Peyer's patch (tissue), 4 donors: ENCODE data around the gene SERPINB8. TPM values are rescaled to one million over a fixed set of nuclear protein-coding genes. Genes with fewer than 3 reads are reported as not detected.
A peak's percentile ranks its signal among the peaks of the same experiment; 100 is the strongest.

ENCODE experiments used
- DNase-seq, 3 donors: peaks; one replicate each; pipeline ENCODE4 v3.0.0-alpha.2; 2017 to 2019
- H3K27ac ChIP-seq, 4 donors: fragments of 200-600 bp; sonication (generic); one replicate each; pipeline ENCODE4 v1.5.1; 2016 to 2019
- H3K27me3 ChIP-seq, 2 donors: fragments of 200-600 bp; sonication (generic); one replicate each; pipeline ENCODE4 v1.5.1; 2019
- H3K36me3 ChIP-seq, 3 donors: fragments of 200-600 bp; sonication (generic); one replicate each; pipeline ENCODE4 v1.5.1; 2016 to 2019
- H3K4me1 ChIP-seq, 4 donors: fragments of 200-600 bp; sonication (generic); one replicate each; pipeline ENCODE4 v1.5.1; 2016 to 2019
- H3K4me3 ChIP-seq, 4 donors: fragments of 200-600 bp; sonication (generic); 1 replicate in 3 of 4; 2 replicates in 1 of 4; pipeline ENCODE4 v1.5.1; 2016 to 2019; ENCODE audit warnings: mild to moderate bottlenecking in 1 of 4
- H3K9me3 ChIP-seq, 4 donors: fragments of 200-600 bp; sonication (generic); one replicate each; pipeline ENCODE4 v1.5.1; 2016 to 2019; ENCODE audit warnings: mild to moderate bottlenecking in 1 of 4
- CTCF ChIP-seq, 6 experiments: fragments of 450-650 bp in 4 of 6; fragments of 200-600 bp in 2 of 6; sonication (generic) in 1 of 6; IDR thresholded peaks; one replicate each; pipeline ENCODE4 v1.5.1; 2017 to 2019; ENCODE audit warnings: antibody characterized with exemption in 6 of 6, mild to moderate bottlenecking in 3 of 6, moderate library complexity in 1 of 6
- POLR2A ChIP-seq, 2 donors: fragments of 450-650 bp; IDR thresholded peaks; one replicate each; pipeline ENCODE4 v1.5.1; 2017; ENCODE audit warnings: antibody characterized with exemption in 2 of 2, mild to moderate bottlenecking in 2 of 2, moderate library complexity in 2 of 2
- total RNA-seq, 4 donors: library from RNA; depleted of rRNA; stranded (reverse); fragments of >200 nt; gene quantifications; one replicate each; pipeline ENCODE4 v1.1.0, GENCODE V29; 2016

Gene SERPINB8
- total RNA-seq, 4 donors from 2014 or later, result 6.6 to 20.2 (median 14.0) TPM

- no peaks in the 10 kb centered on the region for H3K4me1 ChIP-seq
- H3K4me3 ChIP-seq, result no peak overlapping the region
- H3K27me3 ChIP-seq, result no peaks in the 10 kb centered on the region
- DNase-seq, result no peak
- no peak overlapping the region for H3K27ac ChIP-seq
- no peaks in the 10 kb centered on the region for H3K9me3 ChIP-seq
- TF ChIP-seq POLR2A (IDR thresholded peaks at IDR 0.05), result no peak
- TF ChIP-seq CTCF (IDR thresholded peaks at IDR 0.05), result no peak
- no peaks in the 10 kb centered on the region for H3K36me3 ChIP-seq
Measured at GRCh38 chr18:63960891-63961290, 9.0 kb upstream of the SERPINB8 start.

- H3K36me3 ChIP-seq, result no peaks in the 10 kb centered on the region
- no peak for DNase-seq
- no peaks in the 10 kb centered on the region for H3K27me3 ChIP-seq
- TF ChIP-seq POLR2A (IDR thresholded peaks at IDR 0.05) (no peak), CTCF (IDR thresholded peaks at IDR 0.05) (no peak)
- H3K27ac ChIP-seq, result no peak overlapping the region
- H3K4me1 ChIP-seq, result no peaks in the 10 kb centered on the region
- no peak overlapping the region for H3K4me3 ChIP-seq
- H3K9me3 ChIP-seq, result no peaks in the 10 kb centered on the region
Measured at GRCh38 chr18:63961435-63961980, 8.4 kb upstream of the SERPINB8 start.

- Histone ChIP-seq H3K36me3 (no peaks in the 10 kb centered on the region), H3K4me1 (no peaks in the 10 kb centered on the region), H3K9me3 (no peaks in the 10 kb centered on the region), H3K4me3 (no peak overlapping the region), H3K27ac (no peak overlapping the region), H3K27me3 (no peaks in the 10 kb centered on the region)
- no peak for DNase-seq
- no peak for TF ChIP-seq CTCF (IDR thresholded peaks at IDR 0.05)
Measured at GRCh38 chr18:63962137-63962536, 7.7 kb upstream of the SERPINB8 start.

GRCh38 chr18:63963615-63964256, 6.1 kb upstream of the SERPINB8 start:
- Histone ChIP-seq H3K27me3 (no peaks in the 10 kb centered on the region), H3K36me3 (no peaks in the 10 kb centered on the region), H3K27ac (peak overlapping the region in 2 of 4 donors; percentile 59 to 81), H3K4me3 (no peak overlapping the region), H3K9me3 (no peaks in the 10 kb centered on the region), H3K4me1 (no peaks in the 10 kb centered on the region)
- TF ChIP-seq POLR2A (IDR thresholded peaks at IDR 0.05) (no peak), CTCF (IDR thresholded peaks at IDR 0.05) (peak; percentile 22 to 95 (median 84))
- peak; percentile 38 to 74 (median 61) for DNase-seq

- no peaks in the 10 kb centered on the region for H3K36me3 ChIP-seq
- no peak overlapping the region for H3K27ac ChIP-seq
- DNase-seq, result no peak
- no peak for TF ChIP-seq CTCF (IDR thresholded peaks at IDR 0.05)
- TF ChIP-seq POLR2A (IDR thresholded peaks at IDR 0.05), result no peak
- H3K4me3 ChIP-seq, result no peak overlapping the region
- H3K27me3 ChIP-seq, result no peaks in the 10 kb centered on the region
- peaks cover 0 to 5% (median 2%) of the 10 kb centered on the region in 4 donors for H3K4me1 ChIP-seq
- H3K9me3 ChIP-seq, result no peaks in the 10 kb centered on the region
Measured at GRCh38 chr18:63964908-63965307, 5.0 kb upstream of the SERPINB8 start.
